Measurements from ENCODE around the gene RASAL1.

DNA sequence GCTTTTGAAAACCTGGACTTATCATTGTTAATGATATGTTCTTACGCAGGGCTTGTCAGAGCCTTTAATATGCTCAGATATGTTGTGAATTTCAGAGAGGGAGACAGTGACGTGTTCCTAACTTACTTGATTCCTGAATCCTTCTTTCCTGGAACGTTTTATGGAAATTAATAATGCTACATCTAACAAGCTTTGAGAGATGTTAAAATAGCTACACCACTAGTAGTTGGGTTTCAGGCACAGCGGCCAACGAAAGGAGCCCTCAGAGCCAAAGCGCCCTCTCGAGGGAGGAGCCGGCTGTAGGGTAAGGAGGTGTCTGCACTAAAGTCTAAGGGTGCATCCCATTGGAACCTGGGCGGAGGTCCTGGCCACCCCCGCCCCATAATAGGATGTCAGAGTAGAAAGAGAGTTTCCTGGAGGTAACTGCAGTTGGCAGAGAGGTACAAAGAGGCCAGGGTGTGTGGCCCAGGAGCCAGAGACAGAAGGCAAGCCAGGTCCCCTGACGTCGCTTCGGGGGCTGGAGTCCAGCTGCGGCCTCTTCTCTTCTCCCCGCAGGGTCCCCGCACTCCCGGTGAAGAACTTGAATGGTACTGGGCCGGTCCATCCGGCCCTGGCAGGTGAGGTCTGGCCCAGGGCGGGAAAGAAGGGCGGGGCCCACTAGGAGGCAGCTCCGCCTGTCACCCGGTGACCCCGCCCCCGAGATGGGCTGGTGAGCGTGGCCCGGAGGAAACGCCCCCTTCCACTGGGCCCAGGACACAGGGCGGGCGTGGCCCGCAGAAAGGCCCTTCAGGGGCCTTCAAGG, 42.8 kb downstream of the RASAL1 start:
- TF ChIP-seq, protein P1, sequence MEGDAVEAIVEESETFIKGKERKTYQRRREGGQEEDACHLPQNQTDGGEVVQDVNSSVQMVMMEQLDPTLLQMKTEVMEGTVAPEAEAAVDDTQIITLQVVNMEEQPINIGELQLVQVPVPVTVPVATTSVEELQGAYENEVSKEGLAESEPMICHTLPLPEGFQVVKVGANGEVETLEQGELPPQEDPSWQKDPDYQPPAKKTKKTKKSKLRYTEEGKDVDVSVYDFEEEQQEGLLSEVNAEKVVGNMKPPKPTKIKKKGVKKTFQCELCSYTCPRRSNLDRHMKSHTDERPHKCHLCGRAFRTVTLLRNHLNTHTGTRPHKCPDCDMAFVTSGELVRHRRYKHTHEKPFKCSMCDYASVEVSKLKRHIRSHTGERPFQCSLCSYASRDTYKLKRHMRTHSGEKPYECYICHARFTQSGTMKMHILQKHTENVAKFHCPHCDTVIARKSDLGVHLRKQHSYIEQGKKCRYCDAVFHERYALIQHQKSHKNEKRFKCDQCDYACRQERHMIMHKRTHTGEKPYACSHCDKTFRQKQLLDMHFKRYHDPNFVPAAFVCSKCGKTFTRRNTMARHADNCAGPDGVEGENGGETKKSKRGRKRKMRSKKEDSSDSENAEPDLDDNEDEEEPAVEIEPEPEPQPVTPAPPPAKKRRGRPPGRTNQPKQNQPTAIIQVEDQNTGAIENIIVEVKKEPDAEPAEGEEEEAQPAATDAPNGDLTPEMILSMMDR (optimal IDR thresholded peaks at IDR 0.05 in 1 of 3, IDR thresholded peaks at IDR 0.05 in 1 of 3, conservative IDR thresholded peaks at IDR 0.05 in 1 of 3; ENCODE audit: extremely low read depth in 1 of 3, insufficient read depth in 2 of 3, low read length in 3 of 3), result peak; percentile 25 to 62 (median 40)
- TF ChIP-seq EZH2 (IDR thresholded peaks at IDR 0.05; ENCODE audit: low read length), result no peak

Data from keratinocyte (primary cell).